Gastrocnemius medialis (tissue), 4 donors: ENCODE results near the gene IL6. TPM values are rescaled to one million over a fixed set of nuclear protein-coding genes. Genes with fewer than 3 reads are reported as not detected.

ENCODE experiments used
- ATAC-seq, 2 donors: fragments of 150-250 bp; one replicate each; pipeline ENCODE4 v1.9.1; 2016
- DNase-seq, 2 donors: peaks; one replicate each; pipeline ENCODE4 v3.0.0-alpha.2; 2019
- H3K27ac ChIP-seq, 4 donors: fragments of 200-600 bp; sonication (generic); 1 replicate in 1 of 4; 2 replicates in 3 of 4; pipeline ENCODE4 v1.5.1; 2016 to 2018; ENCODE audit warnings: mild to moderate bottlenecking in 2 of 4, moderate library complexity in 1 of 4
- H3K27me3 ChIP-seq, 3 donors: fragments of 200-600 bp; sonication (generic) in 2 of 3; 1 replicate in 1 of 3; 2 replicates in 2 of 3; pipeline versions ENCODE4 v1.5.1 to v1.6.0; 2016 to 2019; ENCODE audit warnings: mild to moderate bottlenecking in 1 of 3, moderate library complexity in 1 of 3
- H3K36me3 ChIP-seq, 2 donors: fragments of 200-600 bp; sonication (generic) in 1 of 2; one replicate each; pipeline ENCODE4 v1.5.1; 2017 to 2018
- H3K4me1 ChIP-seq, 2 donors: fragments of 200-600 bp; sonication (generic) in 1 of 2; one replicate each; pipeline ENCODE4 v1.5.1; 2016 to 2017; ENCODE audit warnings: mild to moderate bottlenecking in 2 of 2
- H3K4me3 ChIP-seq, 4 donors: fragments of 200-600 bp; sonication (generic) in 3 of 4; 1 replicate in 1 of 4; 2 replicates in 3 of 4; pipeline ENCODE4 v1.5.1; 2016 to 2019; ENCODE audit warnings: mild to moderate bottlenecking in 2 of 4
- H3K9me3 ChIP-seq, 3 donors: fragments of 200-600 bp; sonication (generic) in 2 of 3; 1 replicate in 1 of 3; 2 replicates in 2 of 3; pipeline ENCODE4 v1.5.1; 2016 to 2019
- POLR2A ChIP-seq, 2 donors: fragments of 450-650 bp; IDR thresholded peaks; one replicate each; pipeline ENCODE4 v1.6.1; 2017; ENCODE audit warnings: antibody characterized with exemption in 2 of 2, mild to moderate bottlenecking in 2 of 2, moderate library complexity in 2 of 2
- in situ Hi-C, 4 donors: fragments of 200-750 bp; cut with MboI; loops; one replicate each; pipeline versions ENCODE4 v1.15.0 to v1.8.0; 2017; ENCODE audit warnings: low sequenced_read_pairs in 4 of 4
- intact Hi-C: fragments of 100-400 bp; cut with DNase I; formaldehyde crosslinking; loops from one replicate; pipeline ENCODE4 v1.15.1; 2023; ENCODE audit warnings: low total_unique reads
- total RNA-seq, 4 donors: library from RNA; depleted of rRNA; stranded (reverse); fragments of >200 nt; gene quantifications; one replicate each; pipeline versions ENCODE4 v1.1.0 to v1.2.3, GENCODE V29; 2016
- TF ChIP-seq, protein P1 (sequence below), 5 experiments: fragments of 450-650 bp in 3 of 5; fragments of 200-600 bp in 2 of 5; sonication (generic) in 2 of 5; IDR thresholded peaks in 4 of 5; conservative IDR thresholded peaks in 1 of 5; 1 replicate in 4 of 5; 2 replicates in 1 of 5; pipeline ENCODE4 v1.5.1; 2016 to 2019; ENCODE audit warnings: antibody characterized with exemption in 5 of 5, mild to moderate bottlenecking in 3 of 5, moderate library complexity in 3 of 5

IL6 gene
- total RNA-seq, 4 donors from 2014 or later: 2.4 to 3.1 TPM; not detected in 2

DNA sequence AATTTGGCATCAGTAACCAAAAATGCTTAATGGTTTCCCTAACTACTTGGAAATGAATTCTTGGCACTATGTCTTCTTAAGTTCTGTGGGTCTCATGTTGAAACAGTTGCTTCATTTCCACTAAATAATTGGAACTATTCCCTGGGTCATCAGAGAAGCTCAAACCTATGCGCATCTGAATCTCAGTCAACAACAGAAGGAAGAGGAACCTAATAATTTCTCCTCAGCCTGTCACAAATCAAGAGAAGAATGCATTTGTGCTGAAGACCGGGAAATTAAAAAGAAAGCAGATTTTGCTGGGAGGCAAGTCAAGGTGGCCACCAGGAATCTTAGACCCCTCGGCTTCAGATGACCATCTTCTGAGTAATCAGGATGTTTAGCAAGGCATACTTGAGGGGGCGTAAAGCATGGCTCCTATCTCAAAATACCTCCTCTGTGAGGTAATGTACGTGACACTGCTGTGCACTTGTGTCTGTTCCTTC, 54.3 kb downstream of the IL6 start:
- Histone ChIP-seq H3K27me3 (no peaks in the 10 kb centered on the region), H3K4me1 (peaks cover 0 to 9% of the 10 kb centered on the region in 2 donors), H3K36me3 (no peaks in the 10 kb centered on the region), H3K9me3 (no peaks in the 10 kb centered on the region), H3K4me3 (no peak overlapping the region), H3K27ac (no peak overlapping the region)
- in situ Hi-C loops (no loop called here), intact Hi-C loops (loop anchor here (5.0 kb wide), 1 partner anchor 224 kb away; no protein-coding TSS in a partner anchor)
- TF ChIP-seq, protein P1, sequence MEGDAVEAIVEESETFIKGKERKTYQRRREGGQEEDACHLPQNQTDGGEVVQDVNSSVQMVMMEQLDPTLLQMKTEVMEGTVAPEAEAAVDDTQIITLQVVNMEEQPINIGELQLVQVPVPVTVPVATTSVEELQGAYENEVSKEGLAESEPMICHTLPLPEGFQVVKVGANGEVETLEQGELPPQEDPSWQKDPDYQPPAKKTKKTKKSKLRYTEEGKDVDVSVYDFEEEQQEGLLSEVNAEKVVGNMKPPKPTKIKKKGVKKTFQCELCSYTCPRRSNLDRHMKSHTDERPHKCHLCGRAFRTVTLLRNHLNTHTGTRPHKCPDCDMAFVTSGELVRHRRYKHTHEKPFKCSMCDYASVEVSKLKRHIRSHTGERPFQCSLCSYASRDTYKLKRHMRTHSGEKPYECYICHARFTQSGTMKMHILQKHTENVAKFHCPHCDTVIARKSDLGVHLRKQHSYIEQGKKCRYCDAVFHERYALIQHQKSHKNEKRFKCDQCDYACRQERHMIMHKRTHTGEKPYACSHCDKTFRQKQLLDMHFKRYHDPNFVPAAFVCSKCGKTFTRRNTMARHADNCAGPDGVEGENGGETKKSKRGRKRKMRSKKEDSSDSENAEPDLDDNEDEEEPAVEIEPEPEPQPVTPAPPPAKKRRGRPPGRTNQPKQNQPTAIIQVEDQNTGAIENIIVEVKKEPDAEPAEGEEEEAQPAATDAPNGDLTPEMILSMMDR (IDR thresholded peaks at IDR 0.05 in 4 of 5, conservative IDR thresholded peaks at IDR 0.05 in 1 of 5): no peak
- no peak for TF ChIP-seq POLR2A (IDR thresholded peaks at IDR 0.05)
- no peak for ATAC-seq
- no peak for DNase-seq

Other genes starting within 250 kb of the IL6 start
- 1 to 10 TPM in 1 of 4 donors, under 1 TPM in 3; 0.60 to 1.7 (median 0.74) TPM for gene STEAP1B, start 227.0 kb upstream of the IL6 start, total RNA-seq
- 100 to 1,000 TPM; 124 to 235 (median 218) TPM for gene TOMM7, start 95.6 kb downstream of the IL6 start, total RNA-seq